Measurements from ENCODE around the gene GGA2.

DNA sequence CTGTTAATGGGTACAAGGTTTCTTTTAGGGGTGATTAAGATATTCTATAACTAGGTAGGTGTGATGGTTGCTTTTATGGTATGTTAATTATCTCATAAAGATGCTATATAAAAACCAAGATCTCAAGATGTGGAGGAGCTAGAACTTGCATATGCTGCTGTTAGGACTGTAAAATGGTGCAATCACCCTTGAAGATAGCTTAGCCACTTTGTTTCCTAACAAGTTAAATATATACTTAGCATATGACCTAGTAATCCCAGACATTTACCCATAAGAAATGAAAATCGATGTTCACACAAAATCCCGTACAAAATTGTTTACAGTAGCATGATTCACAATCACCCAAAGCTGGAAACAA is 25.1 kb downstream of the GGA2 start:
- no peak for TF ChIP-seq CTCF (IDR thresholded peaks at IDR 0.05)
- no peak for TF ChIP-seq POLR2A (IDR thresholded peaks at IDR 0.05)

Data from suprapubic skin (tissue), 3 donors.